Fibroblast of skin of scalp (primary cell): ENCODE data around the gene TUBB2B.
"Not testable (repeated sequence)": the region's sequence is repeated elsewhere in the genome, so short reads cannot be mapped to it uniquely, and the experiment has no call there.

Experiments used
- DNase-seq: peaks from one replicate; pipeline ENCODE4 v3.0.0-alpha.2; 2013

TUBB2B gene

DNA sequence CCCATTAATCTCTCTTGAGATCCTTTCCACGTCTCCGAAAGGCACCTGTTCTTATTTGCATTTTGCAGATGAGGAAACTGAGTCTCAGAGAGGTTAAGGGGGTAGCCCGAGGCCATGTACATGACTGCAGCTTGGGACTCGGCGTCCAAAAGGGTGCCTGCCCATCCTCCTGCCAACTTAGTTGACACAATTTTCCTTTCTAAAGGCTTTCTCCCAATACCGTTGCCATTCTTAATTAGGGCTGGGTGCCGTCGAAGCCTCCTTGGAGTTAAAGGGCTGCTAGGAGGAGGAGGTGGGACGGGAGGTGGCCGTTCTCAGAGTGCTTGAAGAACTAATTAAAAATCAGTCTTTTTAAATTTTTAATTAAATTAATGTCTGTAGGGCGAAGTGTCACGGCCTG lies 30.7 kb upstream of the TUBB2B start:
- DNase-seq, result no peak

- no peak for DNase-seq
Observed at GRCh38 chr6:3253597-3253961, 26.1 kb upstream of the TUBB2B start.

DNA sequence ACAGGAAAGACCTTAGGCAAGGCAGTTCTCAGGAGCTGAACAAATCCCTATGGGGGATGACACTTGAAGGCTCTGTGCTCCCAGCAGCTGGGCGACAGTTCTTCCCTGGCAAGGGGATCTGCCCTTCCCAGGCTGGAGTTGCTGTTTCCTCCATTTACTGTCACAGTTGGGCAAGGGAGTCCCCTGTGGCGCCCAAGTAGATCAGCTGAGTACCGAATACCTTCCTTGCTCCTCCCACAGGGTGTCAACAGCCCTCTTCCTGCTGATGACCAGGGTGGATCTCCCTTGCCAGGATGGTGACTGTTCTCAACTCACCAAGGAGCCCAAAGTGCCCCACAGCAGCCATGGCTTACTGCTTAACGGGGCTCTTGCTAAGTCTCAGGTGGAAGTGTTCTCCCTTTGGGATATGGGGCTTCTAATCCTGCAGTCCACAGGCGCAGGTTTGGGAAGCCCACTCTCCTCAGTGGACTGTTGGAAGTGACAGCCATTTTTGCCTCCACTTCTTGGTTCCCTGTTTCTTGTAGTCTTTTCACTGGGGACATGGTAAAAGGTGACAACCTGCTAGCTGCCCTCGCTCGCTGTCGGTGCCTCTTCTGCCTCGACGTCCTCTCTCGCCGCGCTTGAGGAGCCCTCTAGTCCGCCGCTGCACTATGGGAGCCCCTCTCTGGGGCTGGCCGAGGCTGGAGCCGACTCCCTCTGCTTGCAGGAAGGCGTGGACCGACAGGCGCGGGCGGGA lies 25.6 kb upstream of the TUBB2B start:
- no peak for DNase-seq

DNA sequence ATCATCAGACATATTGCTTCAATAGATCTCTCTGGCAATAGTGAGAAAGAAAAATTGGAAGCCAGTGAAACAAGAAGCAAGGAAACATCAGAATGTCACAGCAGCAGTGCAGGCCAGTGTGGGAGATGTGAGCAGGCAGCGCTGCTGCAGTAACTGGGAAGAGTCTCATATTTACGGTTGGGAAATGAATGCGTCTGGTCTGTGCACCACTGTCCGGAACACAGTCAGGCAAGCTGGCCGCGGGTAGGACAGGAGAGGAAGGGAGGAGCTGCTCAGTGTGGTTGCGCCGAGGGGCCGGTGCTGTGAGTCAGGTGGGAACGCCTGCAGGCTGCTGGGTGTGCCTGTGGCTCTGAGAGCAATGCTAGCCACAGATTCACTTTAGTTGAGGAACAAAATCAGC lies 24.9 kb upstream of the TUBB2B start:
- DNase-seq, result no peak

DNA sequence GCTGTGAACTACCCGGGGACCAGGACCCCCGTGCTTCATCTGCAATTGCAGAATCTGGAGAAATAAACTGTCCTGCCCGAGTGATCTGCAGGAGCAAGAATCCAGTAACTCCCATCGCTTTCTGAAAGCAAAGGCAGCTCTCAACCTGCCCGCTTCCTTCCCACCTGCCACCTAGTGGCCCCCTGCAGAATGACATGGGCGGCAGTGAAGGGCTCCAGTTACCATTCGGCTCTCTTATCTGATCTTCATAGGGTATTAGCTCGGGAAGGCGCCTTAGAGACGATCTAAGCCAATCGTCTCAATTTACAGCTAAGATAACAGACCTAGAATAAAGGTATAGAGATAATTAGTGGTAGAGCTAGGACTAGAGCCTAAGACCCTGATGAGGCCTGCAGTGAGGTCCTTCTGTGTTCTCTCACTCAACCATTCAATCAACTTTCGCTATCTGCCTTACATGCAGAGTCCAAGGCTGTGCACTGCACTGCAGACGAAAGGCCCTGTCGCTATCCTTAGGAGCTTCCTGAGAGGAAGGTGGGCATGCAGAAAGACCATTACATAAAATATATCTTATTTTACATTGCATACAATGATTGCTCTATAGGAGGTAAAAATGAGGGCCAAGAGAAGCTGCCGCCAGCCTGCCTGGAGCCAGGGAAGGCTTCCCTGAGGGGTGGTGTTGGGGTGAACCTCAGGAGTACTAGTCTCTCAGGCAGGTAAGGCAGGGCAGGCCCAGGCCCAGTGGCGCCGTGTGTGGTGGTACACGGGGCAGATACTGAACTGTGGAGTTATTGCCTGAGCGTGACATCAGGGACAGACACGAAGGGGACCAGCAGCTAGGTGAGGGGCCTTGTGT lies 24.2 kb upstream of the TUBB2B start:
- DNase-seq, result peak; percentile 79

DNA sequence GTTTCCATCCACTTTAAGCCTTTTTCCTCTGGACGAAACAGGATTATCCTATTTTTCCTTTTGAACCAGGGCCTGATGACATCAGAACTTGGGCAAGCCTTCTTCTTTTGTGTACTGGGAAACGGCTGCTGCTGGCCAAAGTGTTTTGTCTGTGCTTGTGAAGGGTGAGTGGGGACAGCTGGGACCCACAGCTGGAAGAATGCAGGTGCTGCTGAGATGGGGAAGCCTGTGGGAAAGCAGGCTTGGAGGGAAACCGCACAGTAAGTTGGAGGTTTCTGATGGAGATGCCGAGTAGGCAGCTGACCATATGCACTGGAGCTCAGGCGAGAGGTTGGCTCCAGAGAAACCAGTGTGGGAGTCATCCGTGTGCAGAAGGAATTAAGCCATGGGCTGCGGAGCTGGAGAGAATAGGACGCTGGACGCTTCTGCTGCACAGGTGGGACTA lies 22.8 kb upstream of the TUBB2B start:
- DNase-seq, result no peak

DNA sequence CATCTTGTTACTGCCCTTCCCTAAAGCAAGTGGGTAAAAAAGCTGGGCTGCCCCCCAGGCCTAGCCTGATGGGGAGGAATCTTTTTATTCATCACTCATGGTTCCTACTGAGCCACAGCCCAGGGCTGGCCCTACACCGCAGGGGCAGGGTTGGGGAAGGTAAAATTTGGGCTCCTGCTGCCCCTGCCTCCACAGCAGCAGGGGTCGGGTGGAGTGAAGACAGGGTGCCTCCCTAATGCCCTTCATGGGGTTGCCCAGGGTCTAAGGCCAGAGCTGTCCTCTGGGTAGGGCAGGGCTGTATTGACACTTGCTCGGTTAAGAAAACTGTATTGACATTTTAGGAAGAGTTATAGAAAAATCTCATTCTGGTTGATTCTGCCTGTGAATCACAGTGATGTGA lies 22.4 kb upstream of the TUBB2B start:
- no peak for DNase-seq

DNA sequence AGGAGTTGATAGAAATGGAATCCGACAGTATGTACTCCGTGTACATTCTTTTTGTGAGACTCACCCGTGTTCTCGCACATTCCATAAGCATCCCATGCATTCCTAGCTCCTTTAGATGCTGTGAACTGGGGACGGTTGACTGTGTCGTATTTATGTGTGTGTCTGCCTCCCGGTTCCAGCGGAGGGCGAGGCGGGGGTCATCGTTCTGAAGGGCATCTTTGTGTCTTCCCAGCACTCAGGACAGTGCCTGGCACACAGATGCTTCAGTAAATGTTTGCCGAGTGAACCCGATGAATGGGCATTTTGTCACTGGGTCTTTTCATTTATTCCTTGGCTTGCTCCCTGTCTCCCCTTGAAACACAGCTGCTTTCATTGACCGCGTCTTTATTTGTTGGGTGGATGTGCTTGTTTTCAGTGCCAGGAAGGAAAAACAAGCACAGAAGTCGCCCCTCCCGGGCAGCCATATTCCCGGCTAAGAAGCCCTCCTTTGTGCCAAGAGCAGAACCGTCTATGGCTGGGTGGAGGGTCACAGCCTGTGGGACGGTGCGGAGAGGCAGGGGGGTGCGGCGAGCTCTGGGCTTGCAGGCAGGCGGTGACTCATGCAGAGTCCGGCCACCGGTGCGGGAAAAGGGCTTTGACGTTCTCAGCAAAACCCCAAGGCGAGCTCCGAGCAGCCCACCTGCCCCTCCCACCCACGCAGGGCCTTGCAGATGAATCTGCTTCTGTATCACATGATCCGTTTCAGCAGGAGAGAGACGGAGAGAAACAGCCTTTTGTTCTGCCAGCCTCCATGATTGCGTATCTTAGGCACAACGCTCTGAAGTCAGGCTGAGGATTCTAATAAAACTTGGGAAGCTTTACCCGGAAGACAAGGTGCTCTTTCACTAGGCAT lies 20.0 kb upstream of the TUBB2B start:
- DNase-seq, result peak; percentile 95

GRCh38 chr6:3245216-3245615 lies 17.8 kb upstream of the TUBB2B start:
- DNase-seq, result no peak

GRCh38 chr6:3244832-3245161 lies 17.3 kb upstream of the TUBB2B start:
- DNase-seq, result not testable (repeated sequence)

DNA sequence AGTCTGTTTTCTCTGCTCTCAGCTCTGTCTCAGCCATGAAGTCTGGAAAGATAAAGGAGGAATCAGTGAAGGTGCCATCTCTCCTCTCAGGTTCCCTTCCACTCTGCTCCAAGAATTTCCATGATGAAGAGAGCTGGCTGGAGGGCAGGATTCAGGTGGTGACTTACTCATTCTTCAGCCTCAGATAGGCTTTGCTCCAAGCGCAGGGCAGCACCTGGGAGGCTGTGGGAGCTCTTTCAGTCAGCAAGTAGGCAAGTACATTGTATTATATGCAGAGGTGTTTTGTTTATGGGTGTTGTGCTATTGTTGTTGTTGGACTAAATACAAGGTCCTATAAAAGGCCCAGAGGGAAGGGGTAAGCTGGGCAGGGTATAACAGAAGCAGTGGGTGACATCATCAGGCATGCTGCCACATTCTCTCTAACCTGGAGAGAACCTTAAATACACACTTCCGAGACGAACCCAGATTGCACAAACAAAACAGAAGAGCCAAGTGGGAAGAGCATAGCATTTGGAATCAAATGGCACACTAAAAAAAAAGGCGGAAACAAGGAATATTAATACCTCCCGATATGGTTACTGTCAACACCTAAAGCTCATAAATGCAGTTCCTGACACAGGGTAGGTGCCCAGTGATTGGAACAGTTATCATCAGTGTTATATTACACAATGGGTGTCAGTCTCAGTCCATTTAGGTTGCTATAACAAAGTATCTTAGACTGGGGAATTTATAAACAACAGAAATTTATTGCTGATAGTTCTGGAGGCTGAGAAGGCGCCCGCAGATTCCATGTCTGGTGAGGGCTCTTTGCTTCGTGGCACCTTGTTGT lies 16.8 kb upstream of the TUBB2B start:
- DNase-seq, result no peak

DNA sequence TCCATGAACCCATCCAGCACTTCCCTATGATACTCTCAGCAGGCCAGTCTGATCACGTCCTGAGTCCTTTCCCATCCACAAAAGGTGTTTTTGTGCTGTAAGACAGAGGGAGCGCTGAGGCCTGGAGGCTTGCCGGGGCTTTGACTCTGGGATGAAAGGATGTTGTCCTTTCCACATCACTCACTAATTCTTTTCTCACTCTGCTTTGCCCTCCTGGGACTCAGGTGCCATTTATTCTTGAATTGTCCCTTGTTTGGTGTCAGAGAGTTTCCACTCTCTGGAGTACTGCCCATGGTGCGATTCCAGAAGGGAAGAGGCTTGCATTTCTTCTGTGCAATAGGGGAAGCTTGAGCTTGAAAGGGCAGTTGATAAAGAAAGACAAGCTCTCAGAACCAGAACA lies 15.3 kb upstream of the TUBB2B start:
- DNase-seq, result no peak

DNA sequence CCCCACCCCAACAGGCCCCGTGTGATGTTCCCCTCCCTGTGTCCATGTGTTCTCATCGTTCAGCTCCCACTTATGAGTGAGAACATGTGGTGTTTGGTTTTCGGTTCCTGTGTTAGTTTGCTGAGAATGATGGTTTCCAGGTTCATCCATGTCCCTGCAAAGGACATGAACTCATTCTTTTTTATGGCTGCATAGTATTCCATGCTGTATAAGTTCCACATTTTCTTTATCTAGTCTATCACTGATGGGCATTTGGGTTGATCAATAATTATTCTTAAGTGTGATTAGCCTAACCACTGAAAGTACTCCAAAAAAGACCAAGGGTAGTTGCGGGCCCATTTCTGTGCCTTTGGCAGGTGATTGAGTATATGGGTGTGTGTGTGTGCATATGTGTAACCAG lies 14.3 kb upstream of the TUBB2B start:
- not testable (repeated sequence) for DNase-seq

DNA sequence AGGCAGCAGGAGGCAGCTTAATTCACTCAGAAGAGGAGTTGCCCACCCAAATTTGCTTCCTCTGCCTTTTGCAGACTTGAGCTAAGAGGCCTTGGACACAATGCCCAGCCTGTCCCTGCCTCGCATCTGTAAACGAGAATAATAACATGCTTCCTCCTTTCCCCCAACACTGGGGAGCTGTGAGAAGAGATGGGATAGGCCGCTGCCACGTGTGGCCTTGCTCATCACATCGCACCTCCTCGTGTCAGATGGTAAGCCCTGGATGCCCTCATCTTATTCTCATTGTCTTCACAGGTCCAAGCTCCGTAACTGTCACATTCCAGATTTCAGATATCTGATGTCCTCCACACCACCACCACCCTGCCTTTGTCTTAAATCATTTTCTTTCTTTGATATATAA lies 13.1 kb upstream of the TUBB2B start:
- DNase-seq, result no peak

DNA sequence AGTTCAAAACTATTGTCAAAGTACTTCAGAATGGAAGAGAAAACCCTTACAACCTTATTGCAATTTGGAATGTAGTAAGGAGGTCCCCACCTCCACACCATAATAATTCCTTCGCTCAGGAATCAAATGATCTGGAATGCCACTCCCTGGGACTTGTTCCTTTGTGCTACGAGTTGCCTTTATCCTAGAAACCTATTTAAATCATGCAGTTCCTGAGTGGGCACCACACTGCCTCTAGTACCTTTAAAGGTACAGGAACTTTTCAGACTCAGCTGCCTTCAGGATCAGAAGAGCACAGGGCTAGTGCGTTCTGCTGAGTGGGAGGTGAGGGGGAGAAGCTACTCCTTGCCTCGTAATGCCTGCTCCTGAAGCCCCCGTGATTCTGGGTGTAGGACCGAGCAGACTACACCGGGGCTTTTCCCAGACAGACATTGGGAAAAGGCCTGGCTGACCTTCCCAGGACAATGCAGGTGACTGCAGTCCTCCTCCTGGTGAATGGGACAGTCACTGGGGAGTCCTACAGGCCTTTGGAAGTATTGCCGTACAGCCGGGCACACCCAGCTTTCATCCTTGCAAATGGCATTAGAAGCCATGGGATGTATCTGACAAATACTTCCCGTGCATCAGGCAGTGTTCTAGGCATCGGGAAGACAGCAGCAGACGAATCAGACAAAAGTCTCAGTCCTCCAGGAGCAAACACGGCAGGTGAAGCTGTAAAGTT lies 11.8 kb upstream of the TUBB2B start:
- DNase-seq, result no peak

- DNase-seq, result peak; percentile 38
Observed at GRCh38 chr6:3237761-3238662, 10.6 kb upstream of the TUBB2B start.

- no peak for DNase-seq
Observed at GRCh38 chr6:3236005-3236404, 8.6 kb upstream of the TUBB2B start.

DNA sequence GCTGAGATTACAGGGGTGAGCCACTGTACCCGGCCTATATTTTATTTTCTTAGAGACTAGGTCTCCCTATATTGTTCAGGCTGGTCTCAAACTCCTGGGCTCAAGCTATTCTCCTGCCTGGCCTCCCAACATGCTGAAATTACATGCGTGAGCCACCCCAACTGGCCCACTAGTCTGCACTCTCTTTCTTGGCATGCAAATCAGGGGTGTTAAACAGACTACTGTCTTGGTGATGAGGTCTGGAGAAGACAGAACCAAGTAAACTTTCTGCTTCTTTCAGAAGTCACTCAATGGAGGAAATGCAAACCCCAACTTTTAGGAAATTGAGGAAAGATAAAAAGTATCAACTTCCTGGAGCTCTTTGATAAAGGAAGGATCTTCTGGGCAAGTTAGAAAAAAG lies 8.0 kb upstream of the TUBB2B start:
- DNase-seq, result no peak

DNA sequence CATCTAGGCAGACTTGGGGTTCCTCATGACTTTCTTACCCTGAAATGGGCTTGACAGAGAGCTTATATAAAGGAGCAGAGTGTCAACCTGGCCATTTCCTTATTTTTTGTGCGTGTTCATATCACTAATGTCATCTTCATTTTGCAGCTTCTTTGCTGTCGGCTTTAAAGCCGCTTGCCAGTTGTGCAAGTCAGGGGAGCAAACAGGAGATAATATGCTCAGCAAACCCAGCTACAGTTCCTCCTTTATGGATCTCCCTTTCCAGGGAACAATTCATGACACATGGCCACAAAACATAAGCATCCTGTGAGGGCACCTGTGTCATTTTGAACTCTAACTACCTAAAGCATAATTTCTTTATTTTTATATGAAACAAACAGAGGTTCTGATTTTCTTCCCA lies 6.5 kb upstream of the TUBB2B start:
- no peak for DNase-seq

DNA sequence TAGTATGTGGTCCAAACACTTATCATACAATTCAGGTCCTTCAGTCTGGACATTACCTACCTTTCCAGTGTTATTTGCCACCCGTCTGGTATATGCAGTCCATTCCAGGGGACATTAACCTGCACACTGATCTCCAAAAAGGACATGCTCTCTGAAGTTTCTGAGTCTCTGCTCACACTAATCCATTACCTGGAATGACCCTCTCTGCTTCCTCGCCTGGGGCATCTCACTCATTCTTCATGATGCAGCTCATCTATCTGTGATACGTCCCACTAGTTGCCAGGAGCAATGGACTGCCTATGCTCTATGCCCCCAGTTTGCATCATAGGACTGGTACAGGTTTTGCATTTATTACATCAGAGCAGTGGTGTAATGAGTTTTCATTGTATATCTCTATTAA lies 5.9 kb upstream of the TUBB2B start:
- no peak for DNase-seq
